Brain microvascular endothelial cell (primary cell): ENCODE results near the gene CENPF.
"Not testable (repeated sequence)": the region's sequence is repeated elsewhere in the genome, so short reads cannot be mapped to it uniquely, and the experiment has no call there.

Experiments used
- DNase-seq: peaks from one replicate; pipeline ENCODE4 v3.0.0-alpha.2; 2020
- H3K27ac ChIP-seq: fragments of 250-450 bp; sonication (Bioruptor Pico); 2 replicates; pipeline ENCODE4 v1.5.1; 2020; ENCODE audit warnings: mild to moderate bottlenecking, moderate library complexity
- H3K27me3 ChIP-seq: fragments of 250-450 bp; sonication (Bioruptor Pico); replicated peaks from 2 replicates; pipeline ENCODE4 v1.5.1; 2020; ENCODE audit warnings: mild to moderate bottlenecking
- H3K36me3 ChIP-seq: fragments of 250-450 bp; sonication (Bioruptor Pico); replicated peaks from 2 replicates; pipeline ENCODE4 v1.5.1; 2020; ENCODE audit warnings: mild to moderate bottlenecking
- H3K4me3 ChIP-seq: 2 replicates; pipeline ENCODE4 v1.5.1; 2011; ENCODE audit warnings: low read depth, mild to moderate bottlenecking, control low read depth, low read length, moderate library complexity
- in situ Hi-C: cut with HindIII; loops from 2 replicates; pipeline ENCODE4 v1.10.0; 2017; ENCODE audit warnings: low sequenced_read_pairs, low pct_ligation_motif_present
- TF ChIP-seq, protein P1 (sequence below): IDR thresholded peaks from 2 replicates; pipeline ENCODE4 v1.5.1; 2011; ENCODE audit warnings: low read depth, mild to moderate bottlenecking, moderate library complexity, low read length, control low read depth, inconsistent platforms; ENCODE audit errors: missing control alignments

CENPF gene

GRCh38 chr1:214571281-214571680 lies 31.7 kb upstream of the CENPF start:
- DNase-seq, result no peak
- Histone ChIP-seq H3K27ac (no peak overlapping the region), H3K36me3 (no peaks in the 10 kb centered on the region), H3K27me3 (no peaks in the 10 kb centered on the region), H3K4me3 (no peak overlapping the region)
- in situ Hi-C loops, result no loop called here
- TF ChIP-seq, protein P1, sequence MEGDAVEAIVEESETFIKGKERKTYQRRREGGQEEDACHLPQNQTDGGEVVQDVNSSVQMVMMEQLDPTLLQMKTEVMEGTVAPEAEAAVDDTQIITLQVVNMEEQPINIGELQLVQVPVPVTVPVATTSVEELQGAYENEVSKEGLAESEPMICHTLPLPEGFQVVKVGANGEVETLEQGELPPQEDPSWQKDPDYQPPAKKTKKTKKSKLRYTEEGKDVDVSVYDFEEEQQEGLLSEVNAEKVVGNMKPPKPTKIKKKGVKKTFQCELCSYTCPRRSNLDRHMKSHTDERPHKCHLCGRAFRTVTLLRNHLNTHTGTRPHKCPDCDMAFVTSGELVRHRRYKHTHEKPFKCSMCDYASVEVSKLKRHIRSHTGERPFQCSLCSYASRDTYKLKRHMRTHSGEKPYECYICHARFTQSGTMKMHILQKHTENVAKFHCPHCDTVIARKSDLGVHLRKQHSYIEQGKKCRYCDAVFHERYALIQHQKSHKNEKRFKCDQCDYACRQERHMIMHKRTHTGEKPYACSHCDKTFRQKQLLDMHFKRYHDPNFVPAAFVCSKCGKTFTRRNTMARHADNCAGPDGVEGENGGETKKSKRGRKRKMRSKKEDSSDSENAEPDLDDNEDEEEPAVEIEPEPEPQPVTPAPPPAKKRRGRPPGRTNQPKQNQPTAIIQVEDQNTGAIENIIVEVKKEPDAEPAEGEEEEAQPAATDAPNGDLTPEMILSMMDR, result no peak

DNA sequence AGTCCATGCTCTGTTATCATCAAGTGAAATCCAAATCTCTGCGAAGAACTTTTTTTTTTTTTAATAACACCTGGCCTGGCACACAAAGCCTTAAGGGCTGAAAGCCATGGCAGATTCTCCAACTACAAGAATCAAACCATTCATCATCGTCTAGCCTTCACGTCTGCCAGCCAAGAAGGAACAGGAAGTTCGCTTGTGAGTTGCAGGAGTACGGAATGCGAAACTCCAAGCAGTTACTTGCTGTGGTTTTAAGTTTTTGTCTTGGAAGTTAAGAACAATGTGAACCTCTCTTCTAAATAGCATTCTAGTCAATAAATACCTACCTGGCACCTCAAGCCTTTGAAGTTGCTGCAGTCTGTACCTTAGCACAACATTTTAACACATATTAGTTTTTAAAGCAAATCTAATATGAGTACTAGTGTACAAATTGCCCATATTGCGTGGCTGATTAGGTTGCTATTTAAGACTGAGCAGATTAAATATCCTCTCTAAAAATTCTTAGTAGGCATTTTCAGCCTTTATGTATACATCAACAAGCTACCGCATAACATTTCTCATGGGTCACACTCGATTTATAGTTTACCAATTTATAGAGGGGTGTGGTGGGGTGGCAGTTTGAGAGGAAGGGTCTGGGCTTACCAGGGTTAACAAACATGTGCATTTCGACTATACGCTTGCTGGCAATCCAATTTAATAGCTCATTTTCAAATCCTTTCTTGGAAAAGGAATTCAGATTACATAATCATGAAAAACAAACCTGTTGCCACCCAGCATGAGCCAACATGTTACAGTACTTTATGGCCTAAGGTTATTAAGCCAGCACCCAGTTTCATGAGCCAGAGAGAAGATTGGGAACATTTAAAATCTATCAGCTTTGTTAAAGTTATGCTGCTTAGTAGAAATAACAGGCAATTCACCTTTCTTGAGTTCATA lies 29.3 kb upstream of the CENPF start:
- Histone ChIP-seq H3K27ac (no peak overlapping the region), H3K4me3 (no peak overlapping the region), H3K27me3 (no peaks in the 10 kb centered on the region), H3K36me3 (no peaks in the 10 kb centered on the region)
- in situ Hi-C loops, result no loop called here
- TF ChIP-seq, protein P1, result no peak
- DNase-seq, result no peak

- Histone ChIP-seq H3K27ac (no peak overlapping the region), H3K36me3 (no peaks in the 10 kb centered on the region), H3K27me3 (no peaks in the 10 kb centered on the region), H3K4me3 (no peak overlapping the region)
- no peak for DNase-seq
- in situ Hi-C loops, result no loop called here
- TF ChIP-seq, protein P1, result no peak
These were observed 28.2 kb upstream of the CENPF start for GRCh38 chr1:214574598-214575411.

- H3K27me3 ChIP-seq, in situ Hi-C loops, DNase-seq, H3K27ac ChIP-seq, H3K36me3 ChIP-seq, H3K4me3 ChIP-seq: not testable (repeated sequence)
These were observed 26.9 kb upstream of the CENPF start for GRCh38 chr1:214576120-214576519.

DNA sequence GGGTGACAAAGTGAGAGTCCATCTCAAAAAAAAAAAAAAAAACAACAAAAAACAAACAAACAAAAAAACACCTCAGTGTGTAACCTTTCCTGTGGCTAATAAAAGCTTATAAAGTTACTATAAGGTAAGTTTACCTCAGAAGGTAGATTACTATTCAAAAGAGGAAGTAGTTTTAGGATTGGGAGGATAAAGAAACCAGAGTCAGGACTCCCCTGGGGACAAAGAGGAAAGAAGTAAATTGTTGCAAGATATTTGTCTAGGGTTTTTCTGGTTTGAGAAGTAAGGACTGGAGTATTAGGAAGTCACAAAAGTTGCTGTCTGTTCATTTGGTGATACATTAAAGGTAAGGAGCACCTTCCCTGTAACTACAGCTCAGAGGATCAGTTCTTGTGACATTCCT lies 23.8 kb upstream of the CENPF start:
- in situ Hi-C loops, result no loop called here

More for the DNA sequence above, 23.8 kb upstream of the CENPF start:
- Histone ChIP-seq H3K27ac (no peak overlapping the region), H3K27me3 (no peaks in the 10 kb centered on the region), H3K36me3 (no peaks in the 10 kb centered on the region), H3K4me3 (no peak overlapping the region)
- DNase-seq, result no peak
- TF ChIP-seq, protein P1, result no peak
